Measurements from ENCODE around the gene SIAH1. TPM values are rescaled to one million over a fixed set of nuclear protein-coding genes. Genes with fewer than 3 reads are reported as not detected.

SIAH1 gene
- total RNA-seq, result 33.5 and 33.6 TPM in 2 replicates

DNA sequence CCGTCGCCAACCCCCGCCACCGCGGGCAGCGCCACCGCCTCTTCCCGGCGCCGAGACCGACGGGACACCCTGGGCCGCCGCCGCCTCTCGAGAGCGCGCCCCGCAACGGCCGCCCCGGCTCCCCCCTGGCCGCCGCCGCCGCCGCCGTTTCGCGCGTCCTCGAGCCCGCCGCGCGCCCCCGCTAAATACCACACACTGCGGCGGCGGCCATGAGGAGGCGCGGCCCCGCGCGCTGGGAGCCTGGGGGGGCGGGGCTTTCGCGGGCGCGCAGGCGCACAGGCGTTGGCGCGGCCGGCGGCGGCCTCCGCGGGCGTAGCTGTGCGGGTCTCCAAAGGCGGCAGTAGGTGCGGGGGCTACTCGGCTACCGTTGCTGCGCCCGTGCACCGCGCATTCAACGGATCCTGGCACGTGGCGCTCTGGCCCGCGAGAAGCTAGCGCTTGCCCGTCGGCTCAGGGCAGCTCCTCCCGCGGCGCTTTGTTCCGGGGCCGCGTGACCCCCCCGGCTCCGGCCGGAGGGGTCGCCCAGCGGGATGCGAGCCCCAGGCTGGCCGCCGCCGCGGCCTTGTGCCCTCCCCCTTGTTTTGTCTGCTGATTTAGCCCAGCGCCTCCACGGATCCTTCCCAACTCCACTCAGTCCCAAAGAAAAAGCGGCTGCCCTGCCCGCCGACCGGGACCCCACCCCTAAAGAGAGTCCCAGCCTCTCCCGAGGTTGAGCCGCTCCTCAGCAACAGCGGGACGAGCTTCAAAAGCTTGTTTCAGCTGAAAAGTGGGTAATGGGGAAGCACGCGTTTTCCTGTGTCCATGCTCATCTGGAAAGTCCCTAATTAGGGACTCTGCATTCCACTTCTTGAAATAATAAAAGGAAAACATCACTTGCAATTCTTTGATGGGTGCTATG is at the start of gene SIAH1:
Gene SIAH1, minus strand, starts transcription at position 161 of the 898 bp plus-strand sequence. CDS start 22,985 bp downstream, outside the sequence.

Other genes starting within 250 kb of the SIAH1 start
- gene ABCC12, start 229.4 kb downstream of the SIAH1 start, total RNA-seq, result not detected in 2 replicates
- 52.1 and 60.9 TPM in 2 replicates for gene LONP2, start 141.1 kb downstream of the SIAH1 start, total RNA-seq
- gene ABCC11, start 137.9 kb downstream of the SIAH1 start, total RNA-seq, result under 0.01 TPM in 2 replicates
- 9.4 and 14.3 TPM in 2 replicates for gene N4BP1, start 224.8 kb upstream of the SIAH1 start, total RNA-seq